ENCODE results near the gene MAP2K3. TPM values are rescaled to one million over a fixed set of nuclear protein-coding genes. Genes with fewer than 3 reads are reported as not detected.

The MAP2K3 gene
- total RNA-seq, 2 donors from 2014 or later = 37.8 to 43.8 TPM

DNA sequence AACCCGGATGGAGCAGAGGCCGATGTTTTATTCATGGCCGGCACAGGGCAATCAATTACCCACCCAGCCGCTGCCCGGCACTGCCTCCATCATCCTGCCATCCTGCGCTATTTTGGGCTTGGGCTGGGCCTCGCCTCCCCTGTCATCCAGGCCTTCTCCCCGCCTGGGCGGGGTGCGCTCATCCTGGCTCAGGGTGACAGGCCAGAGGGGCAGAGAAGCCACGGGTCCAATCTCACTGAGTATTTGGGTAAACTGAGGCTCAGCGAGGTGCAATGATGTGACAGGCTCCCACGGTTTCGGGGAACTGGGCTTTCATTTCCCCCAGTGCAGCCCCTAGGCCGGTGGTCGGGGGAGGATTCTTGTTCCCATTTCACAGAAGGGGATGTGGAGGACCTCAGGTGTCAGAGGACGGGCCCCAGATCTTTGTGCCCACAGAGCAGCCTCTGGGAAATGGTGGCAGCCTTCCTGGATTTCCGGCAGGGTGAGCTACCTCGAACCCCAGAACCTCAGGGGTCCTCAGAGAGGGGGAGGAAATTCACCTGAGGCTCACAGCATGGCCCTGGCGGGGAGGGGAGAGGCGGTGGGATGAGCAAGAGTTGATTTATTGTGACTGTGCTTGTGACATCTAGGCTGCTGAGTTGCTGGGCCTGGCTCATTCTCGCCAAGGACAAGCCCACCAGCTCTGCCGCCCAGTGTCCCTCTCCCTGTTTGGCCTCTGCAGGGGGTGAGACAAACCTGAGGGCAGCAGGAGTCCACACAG is 67.9 kb downstream of the MAP2K3 start:
- no peak for DNase-seq (ENCODE audit: low spot score)
- peaks cover 0 to 2% of the 10 kb centered on the region in 2 donors for H3K4me1 ChIP-seq
- no peaks in the 10 kb centered on the region for H3K27me3 ChIP-seq
- no peaks in the 10 kb centered on the region for H3K9me3 ChIP-seq
- TF ChIP-seq, protein P1, sequence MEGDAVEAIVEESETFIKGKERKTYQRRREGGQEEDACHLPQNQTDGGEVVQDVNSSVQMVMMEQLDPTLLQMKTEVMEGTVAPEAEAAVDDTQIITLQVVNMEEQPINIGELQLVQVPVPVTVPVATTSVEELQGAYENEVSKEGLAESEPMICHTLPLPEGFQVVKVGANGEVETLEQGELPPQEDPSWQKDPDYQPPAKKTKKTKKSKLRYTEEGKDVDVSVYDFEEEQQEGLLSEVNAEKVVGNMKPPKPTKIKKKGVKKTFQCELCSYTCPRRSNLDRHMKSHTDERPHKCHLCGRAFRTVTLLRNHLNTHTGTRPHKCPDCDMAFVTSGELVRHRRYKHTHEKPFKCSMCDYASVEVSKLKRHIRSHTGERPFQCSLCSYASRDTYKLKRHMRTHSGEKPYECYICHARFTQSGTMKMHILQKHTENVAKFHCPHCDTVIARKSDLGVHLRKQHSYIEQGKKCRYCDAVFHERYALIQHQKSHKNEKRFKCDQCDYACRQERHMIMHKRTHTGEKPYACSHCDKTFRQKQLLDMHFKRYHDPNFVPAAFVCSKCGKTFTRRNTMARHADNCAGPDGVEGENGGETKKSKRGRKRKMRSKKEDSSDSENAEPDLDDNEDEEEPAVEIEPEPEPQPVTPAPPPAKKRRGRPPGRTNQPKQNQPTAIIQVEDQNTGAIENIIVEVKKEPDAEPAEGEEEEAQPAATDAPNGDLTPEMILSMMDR (IDR thresholded peaks at IDR 0.05) = no peak
- H3K27ac ChIP-seq = no peak overlapping the region
- no peak overlapping the region for H3K4me3 ChIP-seq
- H3K36me3 ChIP-seq = no peaks in the 10 kb centered on the region

DNA sequence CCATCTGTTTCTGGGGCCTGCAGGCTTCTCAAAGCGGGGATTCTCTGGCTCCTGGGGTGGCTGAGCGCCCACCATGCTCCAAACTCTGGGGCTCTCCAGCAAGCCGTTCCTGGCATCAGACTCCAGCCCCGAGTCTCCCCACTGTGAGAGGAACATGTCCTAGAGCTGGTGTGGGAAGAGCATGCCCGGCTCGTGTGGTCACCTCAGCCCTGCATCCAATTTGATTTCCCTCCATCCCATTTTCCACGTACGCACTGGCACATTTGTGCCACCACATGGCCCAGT is 68.4 kb downstream of the MAP2K3 start:
- H3K9me3 ChIP-seq = no peaks in the 10 kb centered on the region
- no peak overlapping the region for H3K4me3 ChIP-seq
- H3K27ac ChIP-seq = no peak overlapping the region
- no peak for DNase-seq (ENCODE audit: low spot score)
- H3K27me3 ChIP-seq = no peaks in the 10 kb centered on the region
- peaks cover 0 to 7% of the 10 kb centered on the region in 2 donors for H3K4me1 ChIP-seq
- H3K36me3 ChIP-seq = no peaks in the 10 kb centered on the region
- TF ChIP-seq, protein P1 (IDR thresholded peaks at IDR 0.05) = no peak

- DNase-seq (ENCODE audit: low spot score) = no peak
- Histone ChIP-seq H3K27ac (no peak overlapping the region), H3K4me3 (no peak overlapping the region), H3K36me3 (no peaks in the 10 kb centered on the region), H3K9me3 (no peaks in the 10 kb centered on the region), H3K4me1 (peaks cover 0 to 13% of the 10 kb centered on the region in 2 donors), H3K27me3 (no peaks in the 10 kb centered on the region)
- TF ChIP-seq, protein P1 (IDR thresholded peaks at IDR 0.05) = no peak
Measured at GRCh38 chr17:21353326-21354010, 69.0 kb downstream of the MAP2K3 start.

GRCh38 chr17:21354796-21355385 is 70.4 kb downstream of the MAP2K3 start:
- no peak for DNase-seq (ENCODE audit: low spot score)
- Histone ChIP-seq H3K9me3 (no peaks in the 10 kb centered on the region), H3K36me3 (no peaks in the 10 kb centered on the region), H3K27me3 (no peaks in the 10 kb centered on the region), H3K4me1 (peaks cover 0 to 27% of the 10 kb centered on the region in 2 donors), H3K27ac (no peak overlapping the region), H3K4me3 (no peak overlapping the region)
- TF ChIP-seq, protein P1 (IDR thresholded peaks at IDR 0.05) = no peak

GRCh38 chr17:21355586-21355985 is 71.1 kb downstream of the MAP2K3 start:
- peaks cover 0 to 32% of the 10 kb centered on the region in 2 donors for H3K4me1 ChIP-seq
- no peak overlapping the region for H3K27ac ChIP-seq
- no peak for DNase-seq (ENCODE audit: low spot score)
- no peaks in the 10 kb centered on the region for H3K27me3 ChIP-seq
- H3K36me3 ChIP-seq = no peaks in the 10 kb centered on the region
- H3K4me3 ChIP-seq = no peak overlapping the region
- TF ChIP-seq, protein P1 (IDR thresholded peaks at IDR 0.05) = no peak
- H3K9me3 ChIP-seq = no peaks in the 10 kb centered on the region

Data from right atrium auricular region (tissue), 2 donors.